GM21786 (cell line): ENCODE measurements around the gene PTPRH.

Experiments
- ATAC-seq: cut with Tn5 transposase; IDR thresholded peaks from one replicate; pipeline ENCODE4 v1.9.1; 2021; ENCODE audit not compliant: unreplicated experiment

Gene PTPRH

DNA sequence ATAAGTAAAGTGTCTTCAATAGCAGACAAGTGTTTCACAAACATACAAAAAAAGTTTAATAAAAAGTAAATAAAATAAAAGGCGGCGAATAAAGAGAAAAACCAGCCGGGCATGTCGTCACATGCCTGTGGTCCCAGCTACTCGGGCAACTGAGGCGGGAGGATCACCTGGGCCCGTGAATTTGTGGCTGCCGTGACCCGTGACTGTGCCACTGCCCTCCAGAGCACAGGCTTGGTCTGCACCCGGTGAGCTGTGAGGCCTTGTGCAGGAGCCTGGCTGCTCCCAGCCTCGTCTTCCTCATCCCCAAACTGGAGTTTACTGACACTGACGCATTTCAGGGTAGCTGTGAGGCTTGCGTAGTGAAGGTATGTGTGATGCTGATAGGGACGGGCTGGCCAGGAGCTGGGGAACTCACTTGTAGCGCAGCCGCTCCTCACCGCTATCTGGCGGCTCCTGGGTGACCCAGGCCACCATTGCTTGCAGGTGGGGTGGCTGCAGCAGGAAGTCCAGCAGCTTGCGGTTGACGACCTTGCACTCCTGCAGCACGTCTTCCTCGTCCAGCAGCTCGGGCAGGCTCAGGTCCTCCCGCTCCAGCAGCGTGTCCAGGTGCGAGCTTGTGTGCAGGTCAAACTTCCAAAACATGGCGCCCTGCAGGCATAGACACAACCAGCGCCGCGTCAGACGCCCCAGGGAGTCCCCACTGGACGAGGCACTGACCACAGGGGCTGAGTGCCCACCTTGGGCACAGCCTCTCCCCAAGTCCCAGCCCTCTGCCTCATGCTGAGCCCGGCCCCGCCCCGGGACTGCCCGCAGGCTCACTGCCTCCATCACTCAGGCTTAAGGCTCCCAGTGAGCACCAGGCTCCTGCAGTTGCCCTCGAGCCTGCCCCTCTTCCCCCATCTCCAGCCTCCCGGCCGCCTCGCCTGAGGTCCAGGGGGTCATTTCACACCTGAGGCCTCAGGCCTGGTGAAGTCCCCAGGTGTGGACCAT, 37.5 kb upstream of the PTPRH start:
- ATAC-seq, result no peak

DNA sequence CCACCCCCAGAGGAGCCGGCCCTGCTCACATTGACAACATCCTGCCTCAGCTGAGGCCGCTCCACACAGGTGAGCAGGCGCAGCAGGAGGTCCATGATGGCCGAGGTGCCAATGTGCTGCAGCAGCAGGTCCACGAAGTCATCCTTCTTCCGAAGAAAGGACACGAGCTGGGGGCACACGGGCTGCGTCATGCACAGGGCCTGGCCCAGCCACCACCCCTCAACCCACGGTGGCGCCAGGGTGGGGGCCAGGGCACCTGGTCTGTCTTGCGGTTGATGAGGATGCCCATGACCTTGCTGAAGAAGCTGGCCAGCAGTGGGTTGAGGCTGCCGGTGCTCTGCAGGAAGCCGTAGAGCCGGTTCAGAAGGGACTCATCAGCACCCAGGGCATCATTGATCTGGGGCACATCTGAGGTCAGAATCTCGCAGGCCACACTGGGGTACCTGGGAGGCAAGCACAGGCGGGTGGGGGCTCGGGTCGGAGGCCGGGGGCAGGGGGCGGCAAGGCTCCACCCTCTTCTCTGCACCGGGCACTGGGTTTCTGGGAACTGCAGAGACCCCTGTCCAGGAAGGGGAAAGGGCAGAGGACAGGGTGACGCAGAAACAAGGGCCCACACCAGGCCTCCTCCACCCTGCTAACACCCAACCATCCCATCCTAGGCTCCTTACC, 36.1 kb upstream of the PTPRH start:
- ATAC-seq, result no peak

DNA sequence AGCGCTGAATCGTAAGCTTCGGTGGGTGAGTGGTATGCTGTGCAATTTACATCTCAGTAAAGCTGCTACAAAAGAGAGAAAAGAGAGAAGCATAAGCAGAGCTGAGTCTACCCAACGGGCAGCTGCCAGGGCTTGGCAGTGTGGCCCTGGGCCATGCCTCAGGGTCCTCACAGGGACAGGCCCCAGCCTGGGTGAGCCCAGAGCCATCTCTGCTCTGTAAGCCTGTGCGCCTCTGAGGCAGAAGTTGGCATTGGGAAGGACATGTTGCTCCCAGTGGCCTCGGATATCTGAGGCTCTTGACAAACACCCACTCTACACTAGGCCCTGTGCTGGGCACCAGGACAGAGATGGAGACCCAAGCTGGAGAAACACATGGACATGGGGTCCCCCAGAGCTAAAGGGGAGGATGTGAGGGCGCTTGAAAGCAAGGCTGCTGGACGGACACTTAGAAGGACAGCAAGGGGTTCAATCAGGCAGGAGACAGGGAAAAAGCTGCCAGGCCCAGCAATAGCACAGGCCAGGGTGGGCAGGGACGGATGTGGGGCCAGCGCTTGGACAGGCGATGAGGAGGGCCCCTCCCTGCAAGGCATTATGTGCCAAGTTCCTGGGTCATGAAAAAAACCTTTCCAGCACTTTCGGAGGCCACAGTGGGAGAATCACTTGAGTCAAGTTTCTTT, 34.8 kb upstream of the PTPRH start:
- ATAC-seq, result no peak

DNA sequence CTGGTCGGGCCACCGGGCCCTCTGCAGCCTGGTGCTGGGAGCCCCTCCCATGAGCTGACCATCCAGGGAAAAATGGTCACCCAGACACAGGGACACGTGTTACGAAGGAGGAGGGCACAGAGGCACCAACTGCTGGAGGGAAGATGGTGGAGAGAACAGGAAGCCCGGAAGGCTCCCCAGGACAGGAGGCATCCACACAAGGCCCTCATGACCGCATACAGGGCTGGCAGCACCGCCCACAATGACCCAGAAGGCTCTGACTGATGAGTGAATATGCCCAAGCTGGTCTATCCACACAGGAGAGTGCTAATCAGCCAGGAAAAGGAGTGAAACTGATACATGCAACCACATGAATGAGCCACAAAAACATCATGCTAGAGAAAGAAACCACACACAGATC, 33.2 kb upstream of the PTPRH start:
- no peak for ATAC-seq

DNA sequence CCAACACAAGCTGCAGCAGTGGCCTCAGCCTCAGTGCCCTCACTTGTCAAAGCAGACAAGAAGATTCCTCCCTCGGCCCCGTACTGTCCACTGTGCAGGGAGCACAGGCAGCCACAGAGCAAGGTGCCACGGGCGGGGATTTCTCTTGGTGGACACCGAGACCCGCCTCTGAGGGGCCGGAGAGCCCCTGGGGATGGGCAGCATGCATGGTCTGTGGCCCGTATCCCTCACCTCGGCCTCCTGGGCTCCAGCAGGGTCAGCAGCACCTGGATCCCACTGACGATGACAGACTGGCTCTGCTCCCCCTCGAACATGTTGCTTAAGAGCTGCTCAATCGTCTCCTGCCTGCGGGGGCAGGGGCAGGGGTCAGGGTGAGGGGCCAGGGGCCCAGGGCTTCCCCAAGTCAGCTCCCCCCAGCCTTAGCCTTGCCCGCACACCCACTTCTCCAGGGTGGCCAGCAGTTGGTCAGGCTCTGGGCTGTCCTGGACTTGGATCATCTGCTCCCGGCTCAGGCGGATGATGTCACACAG, 32.7 kb upstream of the PTPRH start:
- ATAC-seq, result no peak

DNA sequence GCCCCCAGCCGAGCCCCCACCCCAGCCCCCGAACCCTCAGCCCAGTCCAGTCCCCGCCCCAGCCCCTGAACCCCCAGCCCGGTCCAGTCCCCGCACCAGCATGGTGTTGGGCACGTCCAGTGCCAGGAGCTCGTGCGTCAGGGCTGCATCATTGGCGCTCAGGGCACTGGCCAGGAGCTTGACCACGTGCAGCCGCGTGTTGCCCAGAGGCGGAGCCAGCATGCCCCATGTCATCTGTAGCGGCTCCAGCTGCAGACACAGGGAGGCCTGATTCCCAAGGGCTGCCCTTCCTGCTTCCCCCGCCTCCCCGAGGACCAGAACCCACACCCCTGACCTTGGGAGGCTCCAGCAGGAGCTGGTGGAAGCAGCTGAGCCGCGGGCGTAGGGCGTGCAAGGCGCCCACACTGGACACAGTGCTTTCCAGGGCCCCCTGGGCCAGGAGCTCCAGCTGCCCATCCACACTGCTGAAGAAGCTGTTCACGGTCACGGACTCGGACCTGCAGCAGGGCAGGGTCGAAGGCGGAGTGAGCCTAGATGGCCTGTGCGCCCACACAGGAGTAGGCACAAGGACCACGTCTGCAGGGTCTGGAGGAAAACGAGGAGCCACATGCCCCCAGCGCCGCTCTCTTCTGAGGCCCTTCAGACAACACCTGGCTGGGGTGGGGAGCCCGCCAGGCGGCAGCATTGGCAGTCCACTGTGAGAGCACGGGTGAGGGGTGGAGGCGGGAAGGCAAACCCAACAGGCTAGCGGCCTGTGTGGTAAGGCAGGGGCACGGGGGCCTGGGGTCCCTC, 32.0 kb upstream of the PTPRH start:
- no peak for ATAC-seq

DNA sequence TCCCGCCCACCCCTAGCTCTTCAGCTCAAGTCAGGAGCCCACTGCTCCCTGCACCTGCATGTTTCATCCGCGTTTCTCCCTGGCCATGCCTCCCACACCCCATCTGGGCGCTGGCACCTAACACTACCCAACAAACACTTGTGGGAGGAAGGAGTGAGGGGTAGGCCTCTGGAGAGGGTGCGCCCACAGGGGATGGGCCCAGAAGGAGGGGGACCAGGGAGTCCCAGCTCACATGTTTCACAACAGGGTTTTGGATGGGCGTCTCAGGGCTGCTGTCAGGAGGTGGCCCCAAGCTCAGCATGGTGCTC, 31.4 kb upstream of the PTPRH start:
- ATAC-seq, result no peak

DNA sequence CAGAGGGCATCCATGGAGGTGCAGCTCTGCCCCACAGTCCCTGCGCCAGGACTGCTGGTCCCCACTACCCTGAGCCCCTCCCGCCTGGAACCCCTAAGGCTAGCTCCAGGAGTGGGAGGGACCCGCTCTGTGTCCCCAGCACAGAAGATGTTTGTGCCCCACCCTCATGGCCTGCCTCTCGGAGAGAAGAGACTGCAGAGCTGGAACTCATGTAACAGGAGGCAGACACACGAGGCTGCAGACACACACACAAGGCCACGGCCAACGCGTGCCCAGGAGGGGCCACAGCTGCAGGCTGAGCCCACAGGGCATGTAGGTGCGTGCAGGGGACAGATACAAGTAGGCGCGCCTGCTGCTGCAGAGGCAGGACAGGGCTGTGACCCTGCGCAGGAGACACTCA, 29.7 kb upstream of the PTPRH start:
- no peak for ATAC-seq

DNA sequence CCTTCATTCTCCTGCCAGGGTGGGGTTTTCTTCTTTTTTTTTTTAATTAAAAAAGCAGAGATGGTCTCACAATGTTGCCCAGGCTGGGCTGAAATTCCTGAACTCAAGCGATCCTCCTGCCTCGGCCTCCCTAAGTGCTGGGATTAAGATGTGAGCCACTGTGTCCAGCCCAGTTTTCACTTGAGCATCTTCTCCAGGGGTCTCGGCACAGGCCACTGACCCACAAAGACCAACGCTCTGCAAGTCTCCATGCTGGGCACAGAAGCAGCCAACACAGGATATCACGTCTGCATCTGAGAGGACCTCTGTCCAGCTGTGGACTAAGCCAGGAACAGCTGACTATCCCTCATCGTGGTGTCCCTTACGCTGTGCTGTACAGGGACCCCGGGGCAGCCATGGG, 28.7 kb upstream of the PTPRH start:
- no peak for ATAC-seq

DNA sequence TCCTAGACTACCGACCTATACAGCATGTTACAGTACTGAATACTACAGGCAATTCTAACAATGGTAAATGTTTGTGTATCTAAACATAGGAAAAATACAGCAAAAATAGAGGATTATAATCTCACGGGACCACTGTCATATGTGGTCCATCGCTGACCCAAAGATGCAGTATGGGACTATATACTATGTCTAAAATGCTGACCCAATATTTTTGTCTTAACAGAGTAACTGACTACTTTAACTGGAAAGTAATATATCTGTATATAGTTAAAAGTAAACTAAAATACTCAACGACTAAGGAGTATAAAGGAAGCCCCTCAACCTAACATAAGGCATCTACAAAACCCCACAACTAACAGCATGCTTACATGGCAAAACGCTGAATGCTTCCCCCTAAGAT, 23.7 kb upstream of the PTPRH start:
- ATAC-seq, result no peak

DNA sequence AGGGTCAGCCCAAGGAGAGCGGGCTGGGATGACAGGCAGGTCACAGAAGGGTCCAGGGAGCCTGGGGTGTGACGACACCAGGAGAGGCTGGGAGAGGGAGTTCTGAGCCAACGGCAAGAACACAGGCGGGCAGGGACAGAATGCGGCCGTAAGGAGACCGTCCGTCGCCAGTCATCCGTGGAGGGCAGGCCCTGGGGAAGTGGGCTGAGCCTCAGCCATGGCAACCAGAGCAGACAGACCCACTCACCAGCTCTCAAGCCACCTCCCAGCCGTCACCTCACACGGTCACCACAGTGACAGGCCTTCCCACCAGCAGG, 22.9 kb upstream of the PTPRH start:
- no peak for ATAC-seq

DNA sequence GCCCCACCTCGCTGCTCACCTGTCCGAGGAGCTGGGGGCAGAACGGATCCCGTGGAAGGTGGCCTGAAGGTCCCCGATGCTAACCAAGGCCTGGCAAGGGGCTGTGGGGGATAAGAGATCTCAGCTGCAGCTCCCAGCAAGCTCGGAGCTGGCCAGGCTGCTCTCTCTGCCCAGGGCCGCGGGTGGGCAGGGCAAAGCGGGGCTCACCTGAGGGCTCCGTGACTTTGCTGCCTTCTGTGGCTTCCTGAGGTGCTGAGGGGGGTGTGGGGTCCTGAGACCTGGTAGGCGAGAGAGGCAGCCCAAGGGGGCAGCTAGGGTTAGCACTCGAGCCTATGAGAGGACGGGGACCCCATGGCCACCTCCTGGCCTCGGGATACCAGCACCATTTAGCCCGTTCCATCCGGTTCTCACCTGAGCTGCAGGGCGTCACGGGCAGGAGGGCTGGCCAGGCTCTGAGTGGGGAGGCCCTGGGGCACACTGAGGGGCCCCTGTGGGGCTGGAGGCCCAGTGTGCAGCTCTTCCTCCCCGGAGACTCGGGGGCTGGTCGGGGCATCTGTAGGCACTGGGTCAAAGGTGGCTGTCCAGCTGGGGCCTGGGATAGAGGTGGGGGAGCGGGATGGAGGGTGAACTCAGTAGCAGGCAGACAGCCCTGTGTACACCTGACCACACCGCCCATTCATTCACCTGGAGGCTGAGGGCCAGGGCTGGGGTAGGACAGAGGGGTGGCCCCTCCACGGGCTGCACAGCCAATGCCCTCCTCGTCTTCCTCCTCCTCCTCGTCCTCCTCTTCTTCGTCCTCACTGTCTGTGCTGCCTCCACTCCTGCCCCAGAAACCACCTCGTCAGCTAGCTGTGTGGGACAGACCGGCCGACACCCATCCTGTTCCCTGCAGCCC, 22.3 kb upstream of the PTPRH start:
- no peak for ATAC-seq

DNA sequence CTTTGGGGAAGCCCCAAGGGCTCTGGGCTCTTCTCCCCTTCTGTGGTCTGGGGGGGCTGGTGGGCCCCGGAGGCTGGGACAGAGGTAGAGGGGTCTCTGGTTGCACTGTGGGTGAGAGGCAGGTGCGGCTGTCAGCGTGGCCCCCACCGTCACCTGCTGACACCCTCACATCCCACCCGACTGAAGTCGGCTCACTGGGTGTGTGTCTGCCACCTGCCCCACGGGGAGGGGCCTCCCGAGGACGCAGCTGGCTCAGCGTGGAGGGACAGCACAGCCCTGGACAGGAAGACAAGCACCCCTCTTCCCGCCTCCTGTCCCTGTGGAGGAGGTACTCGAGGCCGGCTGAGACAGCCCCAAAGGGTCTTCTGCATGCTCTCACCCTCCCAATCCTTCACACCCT, 21.5 kb upstream of the PTPRH start:
- ATAC-seq, result no peak

DNA sequence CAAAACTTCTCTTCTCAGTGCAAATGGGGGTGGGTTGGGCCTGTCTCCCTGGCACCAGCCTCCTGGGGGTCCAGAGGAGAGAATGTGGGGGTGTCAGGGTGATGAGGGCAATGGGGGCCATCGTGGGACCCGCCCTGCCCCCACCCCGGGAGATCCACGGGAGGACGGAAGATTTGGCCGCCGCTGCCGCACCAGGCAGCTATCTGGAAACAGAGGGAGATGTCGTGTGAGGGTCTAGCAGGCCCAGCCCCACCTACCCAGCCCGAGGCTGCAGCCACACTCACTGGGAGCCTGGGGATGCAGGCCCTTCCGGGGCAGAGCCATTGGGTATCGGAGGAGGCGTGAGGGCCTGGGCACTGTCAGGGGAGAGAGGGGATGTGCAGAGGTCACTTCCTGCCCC, 21.0 kb upstream of the PTPRH start:
- no peak for ATAC-seq

DNA sequence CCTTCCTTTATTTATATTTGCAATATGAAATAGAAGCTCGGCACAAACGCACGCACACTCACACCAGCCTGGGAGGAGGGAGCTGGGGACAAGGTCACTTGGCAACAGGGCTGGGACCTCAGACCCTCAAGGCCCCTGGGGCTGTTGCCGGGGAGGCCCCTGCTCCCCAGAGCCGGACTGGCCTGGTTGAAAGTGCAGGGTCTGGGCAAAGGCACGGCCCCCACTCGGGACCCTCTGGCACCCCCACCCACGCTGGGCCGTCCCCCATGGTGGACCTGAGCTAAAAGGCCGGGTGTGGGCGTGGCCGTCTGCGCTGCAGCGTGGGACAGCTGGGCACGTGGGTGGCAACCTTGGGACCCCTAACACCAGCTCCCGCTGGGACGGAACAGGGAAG, 20.5 kb upstream of the PTPRH start:
- ATAC-seq, result no peak

DNA sequence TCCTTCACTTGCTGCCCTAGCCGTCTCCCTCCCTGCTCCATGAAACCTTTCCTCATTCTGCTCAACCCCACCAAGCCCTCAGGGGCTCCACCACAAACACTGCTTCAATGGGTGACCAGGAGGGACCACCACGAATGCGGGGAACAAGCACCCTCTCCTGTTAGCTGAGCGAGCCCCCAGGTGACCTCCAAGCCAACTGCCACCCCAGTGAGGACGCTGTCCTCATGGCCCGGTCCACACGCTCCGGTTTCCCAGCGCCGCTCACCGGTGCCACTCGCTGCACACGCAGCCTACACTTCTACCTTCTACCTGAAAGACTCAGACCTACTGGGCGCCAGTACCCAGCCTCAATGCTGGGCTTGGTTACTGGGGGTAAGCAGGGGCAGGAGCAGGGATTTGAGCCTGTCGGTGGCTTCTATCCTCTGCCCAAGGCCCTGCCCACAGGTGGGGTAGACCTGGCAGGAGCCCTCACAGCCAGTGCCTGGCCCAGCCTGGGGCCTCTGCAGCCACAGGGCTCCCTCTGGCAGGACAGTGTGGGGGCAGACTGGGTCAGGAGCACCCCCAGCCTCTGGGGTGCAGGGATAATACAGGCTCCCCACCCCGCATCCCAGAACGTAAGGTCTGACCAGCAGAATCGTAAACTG, 20.0 kb upstream of the PTPRH start:
- ATAC-seq, result no peak

DNA sequence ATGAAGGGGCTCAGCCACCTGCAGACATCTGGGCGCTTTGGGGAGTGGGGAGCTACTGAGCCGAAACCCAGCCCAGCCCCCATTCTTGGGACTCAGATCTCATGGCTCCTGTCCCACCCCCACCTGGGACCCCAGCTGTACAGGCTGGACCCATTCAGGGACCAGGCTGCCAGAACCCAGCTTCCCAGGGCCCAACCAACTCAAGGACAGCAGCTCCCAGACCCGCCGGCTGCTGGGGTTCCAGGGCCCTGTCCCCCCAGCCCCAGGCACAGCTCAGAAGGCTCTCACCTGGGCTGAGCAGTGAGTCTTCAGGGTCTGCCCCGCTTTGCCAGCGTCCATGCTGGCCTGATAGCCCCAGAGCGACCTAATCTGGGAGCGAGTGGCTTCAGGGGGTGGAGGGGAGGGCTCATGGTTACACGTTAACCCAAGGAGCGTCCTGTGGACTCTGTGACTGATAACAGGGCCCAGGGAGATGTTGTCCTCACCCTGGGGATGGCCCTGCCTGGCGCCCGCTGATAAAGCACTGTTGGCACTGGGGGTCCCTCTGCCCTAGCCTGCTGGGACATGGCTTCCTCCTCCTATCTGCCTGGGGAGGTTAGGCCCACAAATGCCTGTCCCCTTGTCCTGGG, 19.2 kb upstream of the PTPRH start, which contains the start of gene TMEM86B:
TMEM86B (minus strand) TSS at position 361 of the 629 bp plus-strand sequence; CDS start at position 339, 22 bp downstream.
- ATAC-seq, result no peak

DNA sequence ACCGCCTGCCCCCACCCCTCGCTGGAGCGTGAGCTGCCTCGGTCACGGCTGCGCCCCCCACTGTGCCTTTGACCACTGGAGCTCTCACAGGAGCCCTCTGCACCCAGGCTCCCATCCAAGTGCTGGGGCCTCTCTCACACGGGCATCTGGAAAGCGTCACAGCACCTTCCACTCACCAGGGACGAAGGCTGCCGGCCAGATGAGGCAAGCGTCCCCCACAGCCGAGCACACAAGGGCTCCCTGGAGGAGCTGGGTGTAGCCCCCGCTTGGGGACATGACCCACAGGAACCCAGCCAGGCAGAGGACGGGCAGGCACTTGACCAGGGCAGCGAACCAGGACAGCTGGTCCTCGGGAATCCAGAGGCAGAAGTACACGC, 18.7 kb upstream of the PTPRH start:
- ATAC-seq, result no peak
